8988T (cell line): ENCODE results near the gene ZBTB7B.

Experiments
- DNase-seq: peaks from one replicate; pipeline ENCODE4 v3.0.0; 2011

Gene ZBTB7B

DNA sequence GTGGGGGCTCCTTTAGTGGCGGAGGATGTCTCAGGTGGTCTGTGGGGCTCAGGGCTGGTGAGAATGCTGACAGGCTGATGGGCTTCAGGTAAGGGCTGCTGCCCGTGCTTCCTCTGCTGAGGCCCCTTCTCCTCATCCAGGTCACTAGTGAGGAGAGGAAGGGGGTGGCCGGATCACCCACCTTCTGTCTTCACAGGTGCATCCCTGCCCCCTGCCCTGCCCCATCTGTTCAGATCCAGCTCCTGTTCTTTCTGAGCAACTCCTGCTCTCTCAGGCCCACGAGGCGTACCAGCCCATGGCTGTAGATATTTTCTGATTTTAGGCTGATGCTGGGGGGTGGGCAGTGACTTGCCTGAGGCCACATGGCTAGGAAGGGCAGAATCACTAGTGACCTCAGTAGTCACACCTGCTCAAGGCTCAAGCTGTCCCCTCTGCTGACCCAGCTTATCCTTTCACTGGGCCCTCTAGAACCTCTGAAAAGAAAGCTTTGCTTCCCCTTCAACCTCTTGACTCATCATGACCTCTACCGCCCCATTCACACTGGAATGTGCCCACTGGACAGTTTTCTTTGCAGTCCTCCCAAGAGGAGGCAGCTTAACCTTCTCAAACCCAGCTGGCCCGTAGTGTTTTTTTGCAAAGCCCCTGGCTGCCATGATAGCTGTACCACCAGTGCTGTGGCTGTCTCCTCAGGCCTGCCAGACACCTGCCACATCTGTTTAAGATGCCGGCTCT is 16.2 kb downstream of the ZBTB7B start:
- DNase-seq: no peak

GRCh38 chr1:155019377-155020245 is 17.0 kb downstream of the ZBTB7B start:
- DNase-seq: no peak

GRCh38 chr1:155022136-155022926 is 19.7 kb downstream of the ZBTB7B start:
- DNase-seq: no peak

DNA sequence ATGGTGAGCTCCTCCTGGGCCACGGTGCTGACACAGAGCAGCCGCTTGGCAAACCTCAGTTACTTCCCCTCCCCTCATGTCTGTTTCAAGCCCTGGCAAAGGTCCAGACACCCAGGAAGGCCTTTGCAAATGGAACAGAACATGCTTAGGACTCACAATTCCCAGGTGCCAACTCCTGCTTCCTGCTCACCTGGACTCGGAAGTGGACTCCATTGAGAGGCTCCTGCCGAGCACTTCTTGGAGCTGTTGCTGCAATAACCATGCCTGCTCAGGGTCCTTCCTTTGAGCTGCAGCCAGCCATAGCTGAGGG is 20.3 kb downstream of the ZBTB7B start:
- DNase-seq: no peak

DNA sequence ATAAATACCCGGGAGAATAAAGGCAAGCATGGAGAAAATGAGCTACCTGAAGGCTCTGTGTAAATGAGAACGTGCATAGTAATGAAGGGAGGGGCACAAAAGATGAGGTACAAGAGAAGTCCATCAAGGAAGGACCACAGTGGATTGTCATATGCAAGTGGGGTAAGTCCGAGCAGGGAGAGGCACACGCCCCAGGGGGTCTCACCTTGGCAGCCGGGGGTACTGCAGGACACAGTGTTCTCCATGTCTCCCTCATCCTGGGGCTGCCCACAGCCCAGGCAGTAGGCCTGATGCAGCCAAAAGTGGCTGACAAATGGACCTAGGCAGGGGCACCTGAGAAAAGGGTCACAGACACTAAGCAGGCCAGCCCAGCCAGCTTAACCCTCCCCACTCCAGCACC is 21.0 kb downstream of the ZBTB7B start:
- DNase-seq: no peak

DNA sequence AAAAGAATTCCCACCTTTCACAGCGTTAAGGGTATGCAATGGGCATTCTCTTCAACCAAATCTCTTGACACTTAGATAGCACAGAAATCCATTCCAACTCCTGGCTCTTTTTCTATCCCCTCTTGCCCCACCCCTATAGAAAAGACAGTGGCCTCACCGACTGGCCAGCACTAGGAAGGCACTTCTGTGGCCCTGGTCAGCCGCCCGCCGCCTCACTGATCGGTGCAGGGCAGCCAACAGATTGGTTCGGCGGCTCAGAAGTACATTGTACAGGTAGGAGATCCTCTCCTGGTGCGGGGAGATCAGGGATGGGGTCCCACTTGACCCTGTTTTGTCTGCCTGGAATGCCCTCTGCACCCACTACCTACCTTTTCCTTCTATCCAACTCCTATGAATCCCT is 21.7 kb downstream of the ZBTB7B start:
- no peak for DNase-seq

DNA sequence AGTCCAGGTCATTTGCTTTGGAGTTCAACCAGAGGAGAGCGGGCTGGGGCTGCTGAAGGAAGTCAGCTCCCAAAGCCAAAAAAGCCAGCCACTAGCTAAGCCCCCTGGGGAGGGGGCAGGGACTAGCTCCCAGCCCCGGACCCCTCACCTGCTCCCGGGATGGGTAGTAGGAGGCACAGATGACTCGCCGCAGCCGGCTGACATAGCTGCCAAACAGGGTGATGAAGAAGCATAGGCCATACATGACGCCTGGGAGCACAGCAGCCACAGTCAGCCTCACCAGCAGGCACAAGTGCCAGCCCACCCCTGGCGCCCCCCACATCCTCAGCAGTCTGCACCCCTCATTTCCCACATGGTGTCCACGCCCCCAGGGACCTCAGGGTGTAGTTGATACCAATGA is 23.6 kb downstream of the ZBTB7B start:
- no peak for DNase-seq

GRCh38 chr1:155026588-155026987 is 24.0 kb downstream of the ZBTB7B start:
- DNase-seq: no peak

GRCh38 chr1:155029513-155030242 is 27.1 kb downstream of the ZBTB7B start:
- no peak for DNase-seq

DNA sequence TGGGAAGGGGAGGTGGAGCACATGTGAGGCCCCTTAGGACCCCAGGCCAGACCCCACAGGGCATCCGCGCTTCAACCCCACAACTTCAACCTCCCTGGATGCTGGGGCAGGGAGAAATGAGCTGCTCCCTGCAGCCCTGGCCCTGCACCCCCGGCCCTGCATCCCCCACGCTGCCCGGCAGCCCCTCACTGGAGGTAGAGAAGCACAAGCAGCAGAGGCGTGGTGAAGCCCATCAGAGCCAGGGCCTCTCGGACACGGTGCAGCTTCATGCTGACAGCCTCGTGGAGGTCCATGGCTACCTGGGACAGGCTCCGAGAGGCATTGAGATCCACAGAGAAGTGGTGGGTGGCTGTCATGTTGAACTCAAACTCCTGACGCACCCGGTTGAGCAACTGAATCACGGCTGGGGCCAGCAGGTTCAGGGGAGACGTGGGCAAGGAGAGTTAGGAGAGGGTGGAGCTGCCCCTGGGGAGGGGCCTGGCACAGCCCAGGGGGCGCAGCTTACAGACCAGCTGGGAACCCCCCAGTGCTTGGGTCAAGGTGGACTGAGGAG is 27.7 kb downstream of the ZBTB7B start:
- no peak for DNase-seq

DNA sequence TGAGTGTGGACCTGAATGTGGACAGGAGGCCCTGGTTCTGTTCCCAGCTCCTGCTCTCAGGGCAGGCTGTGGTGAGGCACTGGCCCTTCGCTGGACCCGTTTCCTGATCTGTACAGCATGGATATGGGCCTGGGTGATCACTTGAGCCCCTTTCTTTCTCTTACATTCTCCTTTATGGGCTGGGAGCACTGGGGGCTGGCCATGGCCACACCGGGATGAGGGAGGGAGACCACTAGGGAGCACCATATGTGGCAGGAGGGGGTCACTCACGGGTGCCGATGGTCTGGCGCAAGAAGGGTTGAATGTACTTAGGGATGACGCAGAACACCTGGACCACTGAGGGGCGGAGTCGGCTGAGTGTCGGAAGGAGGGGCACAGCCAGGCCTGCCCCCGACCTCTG is 28.3 kb downstream of the ZBTB7B start:
- no peak for DNase-seq

- DNase-seq: no peak
These were observed 30.3 kb downstream of the ZBTB7B start for GRCh38 chr1:155032886-155033285.

- no peak for DNase-seq
These were observed 30.9 kb downstream of the ZBTB7B start, which contains the start of the genes DCST1 and DCST2 for GRCh38 chr1:155033524-155033923. TSS of gene DCST1 (plus strand) at chr1:155033824. CDS start at chr1:155034037, 213 bp downstream. TSS of gene DCST2 (minus strand) at chr1:155033781. CDS start at chr1:155033701, 80 bp downstream.

- no peak for DNase-seq
These were observed 32.0 kb downstream of the ZBTB7B start for GRCh38 chr1:155034318-155035208.

DNA sequence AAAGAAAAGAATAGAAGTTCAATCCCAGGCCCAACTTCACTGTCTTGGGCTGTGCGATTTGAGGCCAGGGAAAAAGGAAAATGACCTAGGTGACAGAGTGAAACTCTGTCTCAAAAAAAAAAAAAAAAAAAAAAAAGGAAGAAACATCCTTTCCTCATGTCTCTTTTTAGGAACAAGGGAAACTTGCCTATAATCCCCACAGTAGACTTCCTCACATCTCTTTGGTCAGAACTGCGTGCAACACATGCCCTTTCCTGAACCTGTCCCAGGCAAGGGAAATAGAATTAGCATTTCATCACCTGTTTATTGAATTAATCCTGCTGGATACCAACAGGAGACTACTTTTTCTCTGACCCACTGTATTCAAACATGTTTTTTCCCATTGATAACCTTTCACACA is 33.3 kb downstream of the ZBTB7B start:
- DNase-seq: no peak

- DNase-seq: no peak
These were observed 34.4 kb downstream of the ZBTB7B start for GRCh38 chr1:155037043-155037442.

GRCh38 chr1:155037851-155038441 is 35.3 kb downstream of the ZBTB7B start:
- no peak for DNase-seq

DNA sequence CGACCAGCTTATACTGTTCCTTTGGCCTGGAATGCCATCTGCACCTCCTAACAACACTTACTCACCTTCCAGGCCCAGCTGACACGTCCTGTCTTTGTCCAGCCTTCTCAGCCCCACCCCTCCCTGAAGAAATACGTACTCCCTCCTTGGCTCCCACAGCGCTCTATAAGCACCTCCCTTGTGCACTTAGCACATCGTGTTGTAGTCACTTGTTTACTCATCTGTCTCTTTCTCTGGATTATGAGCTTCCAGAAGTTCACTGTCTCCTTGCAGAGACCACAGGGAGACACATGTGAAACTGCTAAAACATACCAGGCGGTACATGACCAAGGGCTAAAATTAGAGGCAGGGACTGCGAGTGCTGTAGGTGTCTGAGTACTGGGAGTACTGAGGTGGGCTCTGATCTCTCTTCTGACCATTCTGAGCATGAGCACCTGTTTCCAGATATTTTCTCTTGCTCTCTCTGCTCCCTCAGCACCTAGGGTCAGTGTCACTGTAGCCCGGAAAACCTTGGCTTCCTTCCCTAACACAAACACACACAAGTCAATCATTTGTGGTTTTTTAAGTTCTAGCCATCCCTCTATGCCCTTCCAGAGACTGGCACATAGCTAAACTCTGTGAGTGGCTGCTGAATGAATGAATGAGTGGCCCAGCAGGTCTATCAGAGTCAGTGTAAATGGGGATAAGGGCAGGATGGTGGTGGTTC is 36.2 kb downstream of the ZBTB7B start:
- no peak for DNase-seq

- DNase-seq: no peak
These were observed 36.7 kb downstream of the ZBTB7B start for GRCh38 chr1:155039308-155039669.

GRCh38 chr1:155040358-155041093 is 37.9 kb downstream of the ZBTB7B start:
- no peak for DNase-seq
